ENCODE results near the gene PLD4. TPM values are rescaled to one million over a fixed set of nuclear protein-coding genes. Genes with fewer than 3 reads are reported as not detected.

PLD4 gene
- total RNA-seq, 1 donor from 2014 or later: 0.05 TPM

GRCh38 chr14:104938436-104938835 is 13.8 kb downstream of the PLD4 start:
- Mint-ChIP-seq H3K27ac (no peak overlapping the region), H3K9me3 (ENCODE audit: low read depth) (no peaks in the 10 kb centered on the region), H3K36me3 (ENCODE audit: insufficient read depth) (no peaks in the 10 kb centered on the region), H3K27me3 (peaks cover 68% of the 10 kb centered on the region), H3K4me1 (ENCODE audit: low read depth) (peaks cover 2% of the 10 kb centered on the region), H3K4me3 (ENCODE audit: low read depth) (no peak overlapping the region)
- no peak for DNase-seq (ENCODE audit: low spot score, unreplicated experiment)
- TF ChIP-seq, protein P1, sequence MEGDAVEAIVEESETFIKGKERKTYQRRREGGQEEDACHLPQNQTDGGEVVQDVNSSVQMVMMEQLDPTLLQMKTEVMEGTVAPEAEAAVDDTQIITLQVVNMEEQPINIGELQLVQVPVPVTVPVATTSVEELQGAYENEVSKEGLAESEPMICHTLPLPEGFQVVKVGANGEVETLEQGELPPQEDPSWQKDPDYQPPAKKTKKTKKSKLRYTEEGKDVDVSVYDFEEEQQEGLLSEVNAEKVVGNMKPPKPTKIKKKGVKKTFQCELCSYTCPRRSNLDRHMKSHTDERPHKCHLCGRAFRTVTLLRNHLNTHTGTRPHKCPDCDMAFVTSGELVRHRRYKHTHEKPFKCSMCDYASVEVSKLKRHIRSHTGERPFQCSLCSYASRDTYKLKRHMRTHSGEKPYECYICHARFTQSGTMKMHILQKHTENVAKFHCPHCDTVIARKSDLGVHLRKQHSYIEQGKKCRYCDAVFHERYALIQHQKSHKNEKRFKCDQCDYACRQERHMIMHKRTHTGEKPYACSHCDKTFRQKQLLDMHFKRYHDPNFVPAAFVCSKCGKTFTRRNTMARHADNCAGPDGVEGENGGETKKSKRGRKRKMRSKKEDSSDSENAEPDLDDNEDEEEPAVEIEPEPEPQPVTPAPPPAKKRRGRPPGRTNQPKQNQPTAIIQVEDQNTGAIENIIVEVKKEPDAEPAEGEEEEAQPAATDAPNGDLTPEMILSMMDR (IDR thresholded peaks at IDR 0.05; ENCODE audit: unreplicated experiment): no peak

DNA sequence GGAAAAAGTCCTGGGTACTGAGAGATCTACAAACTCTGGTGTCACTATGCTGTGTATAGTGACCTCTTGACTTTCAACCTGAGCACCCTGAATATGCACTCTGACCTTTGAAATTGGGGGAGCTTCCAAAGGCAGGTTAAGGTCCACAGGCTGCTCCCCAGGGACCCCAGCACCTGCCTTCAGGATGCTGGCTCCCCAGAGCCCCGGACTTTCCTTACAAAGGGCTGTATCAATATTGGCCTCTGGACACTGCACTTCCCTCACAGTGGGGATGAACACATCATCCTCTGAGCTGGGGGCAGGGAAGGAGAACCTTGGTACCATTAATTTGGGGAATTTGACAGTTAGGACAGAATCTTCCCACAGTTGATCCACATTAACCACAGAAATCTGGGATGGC is 14.3 kb downstream of the PLD4 start:
- Mint-ChIP-seq H3K9me3 (ENCODE audit: low read depth) (no peaks in the 10 kb centered on the region), H3K4me3 (ENCODE audit: low read depth) (no peak overlapping the region), H3K4me1 (ENCODE audit: low read depth) (peaks cover 2% of the 10 kb centered on the region), H3K27me3 (peaks cover 68% of the 10 kb centered on the region), H3K27ac (no peak overlapping the region), H3K36me3 (ENCODE audit: insufficient read depth) (no peaks in the 10 kb centered on the region)
- TF ChIP-seq, protein P1 (IDR thresholded peaks at IDR 0.05; ENCODE audit: unreplicated experiment): no peak
- no peak for DNase-seq (ENCODE audit: low spot score, unreplicated experiment)

GRCh38 chr14:104939666-104940410 is 15.2 kb downstream of the PLD4 start:
- no peaks in the 10 kb centered on the region for H3K4me1 Mint-ChIP-seq (ENCODE audit: low read depth)
- H3K27me3 Mint-ChIP-seq: peaks cover 60% of the 10 kb centered on the region
- no peaks in the 10 kb centered on the region for H3K9me3 Mint-ChIP-seq (ENCODE audit: low read depth)
- H3K36me3 Mint-ChIP-seq (ENCODE audit: insufficient read depth): no peaks in the 10 kb centered on the region
- no peak overlapping the region for H3K4me3 Mint-ChIP-seq (ENCODE audit: low read depth)
- no peak for DNase-seq (ENCODE audit: low spot score, unreplicated experiment)
- no peak overlapping the region for H3K27ac Mint-ChIP-seq
- TF ChIP-seq, protein P1 (IDR thresholded peaks at IDR 0.05; ENCODE audit: unreplicated experiment): no peak

DNA sequence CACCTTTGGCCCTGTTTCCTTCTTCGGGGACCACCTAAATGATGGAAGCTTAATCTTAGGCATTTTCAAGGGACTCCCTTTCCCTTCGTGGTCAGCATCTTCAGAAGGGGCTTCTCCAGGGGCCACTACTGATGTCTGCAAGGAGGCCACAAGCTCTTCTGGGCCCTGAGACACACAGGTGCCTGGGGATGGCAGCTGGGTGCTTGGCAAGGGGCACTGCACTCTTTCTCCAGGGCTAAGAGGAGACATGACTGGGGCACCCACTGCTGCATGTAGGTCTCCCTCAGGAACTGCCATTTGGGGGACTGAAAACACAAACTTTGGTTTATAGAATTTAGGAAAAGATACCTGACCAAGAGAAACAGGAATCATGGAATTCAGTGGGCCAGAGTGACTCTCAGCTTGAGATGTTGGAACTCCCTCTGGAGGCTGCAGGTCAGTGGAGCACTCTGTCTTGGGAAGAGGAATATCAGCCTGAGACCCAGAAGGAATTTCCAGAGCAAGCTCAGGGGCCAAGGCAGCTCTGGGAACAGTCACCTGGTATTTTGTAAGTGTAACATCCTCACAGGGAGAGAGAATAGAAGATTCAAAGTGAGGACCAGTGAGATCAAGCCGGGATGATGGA is 16.0 kb downstream of the PLD4 start:
- Mint-ChIP-seq H3K27me3 (peaks cover 53% of the 10 kb centered on the region), H3K36me3 (ENCODE audit: insufficient read depth) (no peaks in the 10 kb centered on the region), H3K27ac (no peak overlapping the region), H3K4me1 (ENCODE audit: low read depth) (no peaks in the 10 kb centered on the region), H3K4me3 (ENCODE audit: low read depth) (no peak overlapping the region), H3K9me3 (ENCODE audit: low read depth) (no peaks in the 10 kb centered on the region)
- TF ChIP-seq, protein P1 (IDR thresholded peaks at IDR 0.05; ENCODE audit: unreplicated experiment): peak; percentile 40
- no peak for DNase-seq (ENCODE audit: low spot score, unreplicated experiment)

DNA sequence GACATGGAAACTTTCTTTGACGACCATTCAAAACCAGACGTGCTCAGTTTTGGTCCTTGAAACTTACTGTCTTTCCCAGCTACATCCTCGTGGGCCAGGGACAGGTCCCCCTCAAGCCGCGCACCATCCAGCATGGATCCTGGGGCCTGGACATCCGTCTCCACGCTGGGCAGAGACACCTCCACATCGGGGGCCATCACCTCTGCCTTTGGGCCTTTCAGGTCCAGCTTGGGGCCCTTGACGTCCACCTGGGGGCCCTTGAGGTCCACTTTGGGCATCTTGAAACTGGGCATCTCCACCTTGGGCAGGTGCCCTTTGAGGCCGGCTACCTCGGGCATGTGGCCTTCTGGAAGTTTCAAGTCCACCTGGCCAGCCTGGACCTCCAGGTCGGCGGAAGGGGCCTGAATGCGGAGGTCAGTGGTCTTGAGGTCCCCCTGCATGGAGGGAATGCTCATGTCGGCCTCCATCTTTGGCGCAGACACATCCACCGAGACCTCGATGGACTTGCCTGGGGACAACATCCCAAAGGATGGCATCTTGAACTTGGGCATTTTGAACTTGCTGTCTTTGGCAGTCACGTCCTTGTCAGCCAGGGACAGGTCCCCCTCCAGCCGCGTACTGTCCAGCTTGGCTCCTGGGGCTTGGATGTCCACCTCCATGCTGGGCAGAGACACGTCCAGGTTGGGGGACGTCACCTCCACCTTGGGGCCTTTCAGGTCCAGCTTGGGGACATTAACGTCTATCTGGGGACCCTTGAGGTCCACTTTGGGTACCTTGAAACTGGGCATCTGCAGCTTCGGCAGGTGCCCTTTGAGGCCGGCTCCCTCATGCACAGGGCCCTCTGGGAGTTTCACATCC is 17.1 kb downstream of the PLD4 start:
- no peak for DNase-seq (ENCODE audit: low spot score, unreplicated experiment)
- Mint-ChIP-seq H3K4me3 (ENCODE audit: low read depth) (no peak overlapping the region), H3K4me1 (ENCODE audit: low read depth) (no peaks in the 10 kb centered on the region), H3K9me3 (ENCODE audit: low read depth) (no peaks in the 10 kb centered on the region), H3K27ac (no peak overlapping the region), H3K36me3 (ENCODE audit: insufficient read depth) (no peaks in the 10 kb centered on the region), H3K27me3 (peaks cover 44% of the 10 kb centered on the region)
- TF ChIP-seq, protein P1 (IDR thresholded peaks at IDR 0.05; ENCODE audit: unreplicated experiment): no peak
